ENCODE measurements around the gene MATN4.

The MATN4 gene

GRCh38 chr20:45315672-45316071 is 7.6 kb upstream of the MATN4 start:
- no peak for DNase-seq (ENCODE audit: low read depth in 2 of 3, low spot score in 1 of 3)

- no peak for DNase-seq (ENCODE audit: low read depth in 2 of 3, low spot score in 1 of 3)
Observed at GRCh38 chr20:45313943-45314342, 5.8 kb upstream of the MATN4 start.

GRCh38 chr20:45313065-45313695 is 5.1 kb upstream of the MATN4 start:
- no peak for DNase-seq (ENCODE audit: low read depth in 2 of 3, low spot score in 1 of 3)

GRCh38 chr20:45312241-45312640 is 4.1 kb upstream of the MATN4 start:
- no peak for DNase-seq (ENCODE audit: low read depth in 2 of 3, low spot score in 1 of 3)

GRCh38 chr20:45311589-45312211 is 3.6 kb upstream of the MATN4 start:
- DNase-seq (ENCODE audit: low read depth in 2 of 3, low spot score in 1 of 3): peak; percentile 41 to 59 (median 58)

GRCh38 chr20:45309075-45309474 is 976 bp upstream of the MATN4 start:
- DNase-seq (ENCODE audit: low read depth in 2 of 3, low spot score in 1 of 3): no peak

GRCh38 chr20:45307076-45307640 is 941 bp downstream of the MATN4 start:
- DNase-seq (ENCODE audit: low read depth in 2 of 3, low spot score in 1 of 3): no peak

- peak in 2 of 3 donors; percentile 44 to 45 for DNase-seq (ENCODE audit: low read depth in 2 of 3, low spot score in 1 of 3)
Observed at GRCh38 chr20:45306431-45306982, 1.6 kb downstream of the MATN4 start, which contains the start of gene RBPJL. RBPJL (plus strand) TSS chr20:45306840; CDS start chr20:45306923, 83 bp downstream.

GRCh38 chr20:45305262-45305661 is 2.8 kb downstream of the MATN4 start:
- DNase-seq (ENCODE audit: low read depth in 2 of 3, low spot score in 1 of 3): no peak

GRCh38 chr20:45304464-45304999 is 3.6 kb downstream of the MATN4 start:
- DNase-seq (ENCODE audit: low read depth in 2 of 3, low spot score in 1 of 3): no peak

GRCh38 chr20:45303586-45304463 is 4.3 kb downstream of the MATN4 start:
- no peak for DNase-seq (ENCODE audit: low read depth in 2 of 3, low spot score in 1 of 3)

GRCh38 chr20:45301824-45302271 is 6.3 kb downstream of the MATN4 start:
- DNase-seq (ENCODE audit: low read depth in 2 of 3, low spot score in 1 of 3): no peak

- peak in 2 of 3 donors; percentile 27 to 51 for DNase-seq (ENCODE audit: low read depth in 2 of 3, low spot score in 1 of 3)
Observed at GRCh38 chr20:45300961-45301360, 7.1 kb downstream of the MATN4 start.

GRCh38 chr20:45299786-45300185 is 8.3 kb downstream of the MATN4 start:
- no peak for DNase-seq (ENCODE audit: low read depth in 2 of 3, low spot score in 1 of 3)

- DNase-seq (ENCODE audit: low read depth in 2 of 3, low spot score in 1 of 3): no peak
Observed at GRCh38 chr20:45297786-45298497, 10.2 kb downstream of the MATN4 start.

- no peak for DNase-seq (ENCODE audit: low read depth in 2 of 3, low spot score in 1 of 3)
Observed at GRCh38 chr20:45294659-45295058, 13.4 kb downstream of the MATN4 start.

- DNase-seq (ENCODE audit: low read depth in 2 of 3, low spot score in 1 of 3): no peak
Observed at GRCh38 chr20:45294003-45294368, 14.1 kb downstream of the MATN4 start.

GRCh38 chr20:45293041-45294002 is 14.8 kb downstream of the MATN4 start:
- DNase-seq (ENCODE audit: low read depth in 2 of 3, low spot score in 1 of 3): peak; percentile 72 to 93 (median 79)

GRCh38 chr20:45292343-45292742 is 15.8 kb downstream of the MATN4 start:
- no peak for DNase-seq (ENCODE audit: low read depth in 2 of 3, low spot score in 1 of 3)

All from stimulated activated CD4-positive, alpha-beta T cell treated with anti-CD3 and anti-CD28 coated beads, Interleukin-12 subunit alpha, Interleukin-12 subunit beta, amount 100 ng/mL, for 48 hours (primary cell).